Neural cell (in vitro differentiated cells): Measurements from ENCODE around the gene ATP5F1D. TPM values are rescaled to one million over a fixed set of nuclear protein-coding genes. Genes with fewer than 3 reads are reported as not detected.

Experiments
- H2AFZ ChIP-seq: fragments of 200-600, 300-800 bp; sonication (generic), shearing (Covaris generic); 2 replicates; pipeline ENCODE4 v1.6.0; 2014; ENCODE audit warnings: low read depth, mild to moderate bottlenecking, antibody characterized with exemption, low read length, moderate library complexity
- H3F3A ChIP-seq: fragments of 200-600 bp; shearing (Covaris generic); 2 replicates; pipeline ENCODE4 v1.6.1; 2016; ENCODE audit warnings: mild to moderate bottlenecking, moderate library complexity, mixed read lengths, antibody characterized with exemption, low read length; ENCODE audit not compliant: insufficient read depth, poor library complexity, severe bottlenecking
- H3K27ac ChIP-seq: fragments of 200-600, 300-800 bp; sonication (generic), shearing (Covaris generic); 2 replicates; pipeline ENCODE4 v1.5.1; 2014; ENCODE audit warnings: mild to moderate bottlenecking, low read length, moderate library complexity
- H3K27me3 ChIP-seq: fragments of 300-800, 200-600 bp; sonication (generic), shearing (Covaris generic); 2 replicates; pipeline ENCODE4 v1.6.0; 2014; ENCODE audit warnings: mild to moderate bottlenecking, low read depth, low read length, moderate library complexity; ENCODE audit not compliant: insufficient read depth
- H3K36me3 ChIP-seq: fragments of 300-800, 200-600 bp; sonication (generic), shearing (Covaris generic); 2 replicates; pipeline ENCODE4 v1.5.1; 2014; ENCODE audit warnings: mild to moderate bottlenecking, antibody characterized with exemption, low read length, moderate library complexity; ENCODE audit not compliant: insufficient read depth
- H3K4me2 ChIP-seq: fragments of 300-800, 200-600 bp; sonication (generic), shearing (Covaris generic); 2 replicates; pipeline ENCODE4 v1.6.0; 2014; ENCODE audit warnings: mild to moderate bottlenecking, low read length
- H3K4me3 ChIP-seq: fragments of 300-800, 200-600 bp; sonication (generic), shearing (Covaris generic); 2 replicates; pipeline ENCODE4 v1.5.1; 2014; ENCODE audit warnings: mild to moderate bottlenecking, low read length, moderate library complexity
- H3K79me2 ChIP-seq: fragments of 200-600 bp; shearing (Covaris generic); replicated peaks from 2 replicates; pipeline ENCODE4 v1.6.0; 2014; ENCODE audit warnings: mild to moderate bottlenecking, low read length, moderate library complexity; ENCODE audit not compliant: insufficient read depth
- H3K9ac ChIP-seq: fragments of 300-800, 200-600 bp; sonication (generic), shearing (Covaris generic); 2 replicates; pipeline ENCODE4 v1.6.1; 2016; ENCODE audit warnings: mild to moderate bottlenecking, low read length, mixed read lengths
- H3K9me2 ChIP-seq: fragments of 200-600 bp; shearing (Covaris generic); 2 replicates; pipeline ENCODE4 v1.6.1; 2016; ENCODE audit warnings: mild to moderate bottlenecking, low read length, mixed read lengths; ENCODE audit not compliant: insufficient read depth
- H3K9me3 ChIP-seq: fragments of 200-600, 300-800 bp; sonication (generic), shearing (Covaris generic); 2 replicates; pipeline ENCODE4 v1.6.1; 2016; ENCODE audit warnings: mild to moderate bottlenecking, mixed run types, low read length, moderate library complexity, mixed read lengths
- H4K20me1 ChIP-seq: fragments of 200-600 bp; shearing (Covaris generic); 2 replicates; pipeline ENCODE4 v1.6.1; 2016; ENCODE audit warnings: mild to moderate bottlenecking, mixed run types; ENCODE audit not compliant: insufficient read depth
- CTCF ChIP-seq: fragments of 450-650 bp; IDR thresholded peaks from 2 replicates; pipeline ENCODE4 v1.5.1; 2014; ENCODE audit warnings: antibody characterized with exemption, mild to moderate bottlenecking, moderate library complexity; ENCODE audit not compliant: poor library complexity, severe bottlenecking
- EP300 ChIP-seq: fragments of 450-650 bp; conservative IDR thresholded peaks from 2 replicates; pipeline ENCODE4 v1.6.1; 2014; ENCODE audit warnings: antibody characterized with exemption, mild to moderate bottlenecking, moderate library complexity; ENCODE audit not compliant: poor library complexity, severe bottlenecking
- EZH2 ChIP-seq: fragments of 200-600, 300-800 bp; shearing (Covaris generic), sonication (generic); IDR thresholded peaks from 2 replicates; pipeline ENCODE4 v1.6.1; 2014; ENCODE audit warnings: antibody characterized with exemption, low read length, borderline replicate concordance, mild to moderate bottlenecking; ENCODE audit not compliant: insufficient read depth, poor library complexity, severe bottlenecking
- MXI1 ChIP-seq: fragments of 450-650 bp; conservative IDR thresholded peaks from 2 replicates; pipeline ENCODE4 v1.6.1; 2014; ENCODE audit warnings: antibody characterized with exemption, mild to moderate bottlenecking; ENCODE audit not compliant: poor library complexity, severe bottlenecking
- POLR2AphosphoS5 ChIP-seq: IDR thresholded peaks from 2 replicates; pipeline ENCODE4 v1.6.1; 2012
- RAD21 ChIP-seq: fragments of 450-650 bp; conservative IDR thresholded peaks from 2 replicates; pipeline ENCODE4 v1.6.1; 2014; ENCODE audit warnings: antibody characterized with exemption, mild to moderate bottlenecking, moderate library complexity
- REST ChIP-seq: IDR thresholded peaks from 2 replicates; pipeline ENCODE4 v1.6.1; 2012; ENCODE audit warnings: borderline replicate concordance
- SMC3 ChIP-seq: fragments of 450-650 bp; conservative IDR thresholded peaks from 2 replicates; pipeline ENCODE4 v1.6.1; 2014; ENCODE audit warnings: antibody characterized with exemption, mild to moderate bottlenecking, moderate library complexity; ENCODE audit not compliant: poor library complexity
- TAF1 ChIP-seq: IDR thresholded peaks from 2 replicates; pipeline ENCODE4 v1.6.1; 2012; ENCODE audit warnings: low read depth
- polyA plus RNA-seq: library from polyadenylated mRNA; depleted of rRNA; stranded (reverse); fragments of >200 nt; gene quantifications from 2 replicates; pipeline ENCODE4 v1.2.3, GENCODE V29; 2014

ATP5F1D gene
- polyA plus RNA-seq, 1 donor from 2014 or later = 47.8 TPM

GRCh38 chr19:1243768-1244692 lies 2.5 kb downstream of the ATP5F1D start:
- peak overlapping the region; percentile 52 for H3K9ac ChIP-seq
- no peaks in the 10 kb centered on the region for H3K27me3 ChIP-seq
- H3K36me3 ChIP-seq = no peaks in the 10 kb centered on the region
- no peaks in the 10 kb centered on the region for H3F3A ChIP-seq
- H3K9me2 ChIP-seq = no peaks in the 10 kb centered on the region
- peak overlapping the region; percentile 30 for H3K4me3 ChIP-seq
- TF ChIP-seq SMC3 = peak; percentile 75
- TF ChIP-seq EZH2 = no peak
- TF ChIP-seq POLR2AphosphoS5 = no peak
- TF ChIP-seq RAD21 = peak; percentile 82
- TF ChIP-seq CTCF = peak; percentile 92
- H2AFZ ChIP-seq = no peak overlapping the region
- H4K20me1 ChIP-seq = no peaks in the 10 kb centered on the region
- H3K9me3 ChIP-seq = no peaks in the 10 kb centered on the region
- H3K79me2 ChIP-seq = peaks cover 8% of the 10 kb centered on the region
- H3K4me2 ChIP-seq = no peak overlapping the region
- H3K27ac ChIP-seq = peak overlapping the region; percentile 55

GRCh38 chr19:1244693-1245451 lies 3.3 kb downstream of the ATP5F1D start:
- Histone ChIP-seq H3K4me3 (peak overlapping the region; percentile 30), H4K20me1 (no peaks in the 10 kb centered on the region), H3K9me2 (no peaks in the 10 kb centered on the region), H3K9me3 (no peaks in the 10 kb centered on the region), H3K36me3 (no peaks in the 10 kb centered on the region), H3K79me2 (peaks cover 10% of the 10 kb centered on the region), H3K9ac (peak overlapping the region; percentile 52), H3K27me3 (no peaks in the 10 kb centered on the region), H2AFZ (no peak overlapping the region), H3K4me2 (no peak overlapping the region), H3K27ac (peak overlapping the region; percentile 55), H3F3A (no peaks in the 10 kb centered on the region)
- TF ChIP-seq MXI1 (no peak), TAF1 (no peak), REST (no peak), SMC3 (no peak), EZH2 (no peak), POLR2AphosphoS5 (no peak), CTCF (no peak), EP300 (no peak), RAD21 (no peak)
